Measurements from ENCODE around the gene ZIC3. TPM values are rescaled to one million over a fixed set of nuclear protein-coding genes. Genes with fewer than 3 reads are reported as not detected.
A peak's percentile ranks its signal among the peaks of the same experiment; 100 is the strongest.

The ZIC3 gene
- total and polyA plus RNA-seq, 2 experiments from 2014 or later = 30.8 to 84.4 TPM

GRCh38 chrX:137545711-137546651 lies 19.9 kb upstream of the ZIC3 start:
- Histone ChIP-seq H3K4me1 (ENCODE audit: insufficient read depth) (peaks cover 3% of the 10 kb centered on the region; the same call in 1 of the 2 replicates), H3K79me2 (replicated peaks; ENCODE audit: insufficient read depth) (no peaks in the 10 kb centered on the region), H3K27ac (ENCODE audit: low read depth) (no peak overlapping the region), H3K4me2 (peak overlapping the region; percentile 86), H3K4me3 (peak overlapping the region; percentile 58), H3K36me3 (ENCODE audit: insufficient read depth) (no peaks in the 10 kb centered on the region), H3F3A (replicated peaks; ENCODE audit: low read depth) (no peaks in the 10 kb centered on the region), H3K27me3 (ENCODE audit: insufficient read depth) (peaks cover 74% of the 10 kb centered on the region), H4K20me1 (replicated peaks; ENCODE audit: insufficient read depth) (no peaks in the 10 kb centered on the region), H3K9me2 (ENCODE audit: insufficient read depth) (no peaks in the 10 kb centered on the region), H2AFZ (0 out of 2 replicates have a peak overlapping the region, but pooled peaks have one; percentile 52)
- Mint-ChIP-seq H3K4me1 (peaks cover 24% of the 10 kb centered on the region), H3K9me3 (no peaks in the 10 kb centered on the region), H3K27me3 (ENCODE audit: insufficient read depth, low read depth, poor library complexity) (peaks cover 57% of the 10 kb centered on the region), H3K4me3 (peak overlapping the region; percentile 56), H3K27ac (no peak overlapping the region), H3K36me3 (ENCODE audit: low read depth) (no peaks in the 10 kb centered on the region)
- peak; percentile 56 for DNase-seq (ENCODE audit: low spot score)
- peak; percentile 15 for ATAC-seq
- TF ChIP-seq EZH2 (IDR thresholded peaks at IDR 0.05; ENCODE audit: low read depth, unreplicated experiment) (peak; percentile 63), NANOG (IDR thresholded peaks at IDR 0.05; ENCODE audit: borderline replicate concordance) (no peak)

GRCh38 chrX:137547291-137547690 lies 18.6 kb upstream of the ZIC3 start:
- no peak overlapping the region for H3K27ac Mint-ChIP-seq
- peak; percentile 45 for DNase-seq (ENCODE audit: low spot score)
- H3K27me3 Mint-ChIP-seq (ENCODE audit: insufficient read depth, low read depth, poor library complexity) = peaks cover 56% of the 10 kb centered on the region
- H3K36me3 ChIP-seq (ENCODE audit: insufficient read depth) = no peaks in the 10 kb centered on the region
- no peaks in the 10 kb centered on the region for H3K79me2 ChIP-seq (replicated peaks; ENCODE audit: insufficient read depth)
- H3K27me3 ChIP-seq (ENCODE audit: insufficient read depth) = peaks cover 74% of the 10 kb centered on the region
- peak overlapping the region; percentile 86 for H3K4me2 ChIP-seq
- no peaks in the 10 kb centered on the region for H4K20me1 ChIP-seq (replicated peaks; ENCODE audit: insufficient read depth)
- H3K27ac ChIP-seq (ENCODE audit: low read depth) = no peak overlapping the region
- H3K9me3 Mint-ChIP-seq = no peaks in the 10 kb centered on the region
- H2AFZ ChIP-seq = no peak overlapping the region
- H3K36me3 Mint-ChIP-seq (ENCODE audit: low read depth) = no peaks in the 10 kb centered on the region
- peak overlapping the region; percentile 58 for H3K4me3 ChIP-seq
- H3K9me2 ChIP-seq (ENCODE audit: insufficient read depth) = no peaks in the 10 kb centered on the region
- ATAC-seq = peak; percentile 15
- H3K4me1 ChIP-seq (ENCODE audit: insufficient read depth) = peaks cover 7% of the 10 kb centered on the region
- peaks cover 30% of the 10 kb centered on the region for H3K4me1 Mint-ChIP-seq
- H3K4me3 Mint-ChIP-seq = peak overlapping the region; percentile 70
- H3F3A ChIP-seq (replicated peaks; ENCODE audit: low read depth) = no peaks in the 10 kb centered on the region
- TF ChIP-seq ZNF462 (CRISPR knock-in tag; IDR thresholded peaks at IDR 0.05) (no peak), CREB1 (CRISPR knock-in tag; IDR thresholded peaks at IDR 0.05; ENCODE audit: low read depth) (no peak), POLR2AphosphoS5 (IDR thresholded peaks at IDR 0.05; ENCODE audit: low read depth) (no peak), ZNF114 (CRISPR knock-in tag; IDR thresholded peaks at IDR 0.05) (no peak), JUNB (IDR thresholded peaks at IDR 0.05; ENCODE audit: unreplicated experiment) (no peak), NANOG (IDR thresholded peaks at IDR 0.05; ENCODE audit: borderline replicate concordance) (no peak), ETS1 (IDR thresholded peaks at IDR 0.05) (no peak), EZH2 (IDR thresholded peaks at IDR 0.05; ENCODE audit: low read depth, unreplicated experiment) (no peak), EZH2phosphoT487 (IDR thresholded peaks at IDR 0.05; ENCODE audit: unreplicated experiment) (no peak)
